AG09309 (cell line): ENCODE results near the gene C10orf105.

Source experiments
- DNase-seq: peaks from one replicate; pipeline ENCODE4 v3.0.0-alpha.2; 2010; ENCODE audit warnings: low read depth
- H3K4me3 ChIP-seq: 2 replicates; pipeline ENCODE4 v1.5.1; 2011; ENCODE audit warnings: mild to moderate bottlenecking, low read depth, low read length, moderate library complexity; ENCODE audit not compliant: control insufficient read depth
- CTCF ChIP-seq: IDR thresholded peaks from 2 replicates; pipeline ENCODE4 v1.5.1; 2011; ENCODE audit warnings: mild to moderate bottlenecking, low read depth, low read length, inconsistent platforms; ENCODE audit not compliant: insufficient read depth, control insufficient read depth; ENCODE audit errors: missing control alignments

C10orf105 gene

GRCh38 chr10:71701496-71702132 is 18.0 kb downstream of the C10orf105 start:
- H3K4me3 ChIP-seq, result no peak overlapping the region
- TF ChIP-seq CTCF, result no peak
- no peak for DNase-seq

GRCh38 chr10:71700731-71701368 is 18.7 kb downstream of the C10orf105 start:
- no peak overlapping the region for H3K4me3 ChIP-seq
- no peak for DNase-seq
- no peak for TF ChIP-seq CTCF

GRCh38 chr10:71698737-71699136 is 20.8 kb downstream of the C10orf105 start:
- no peak for DNase-seq
- no peak for TF ChIP-seq CTCF
- no peak overlapping the region for H3K4me3 ChIP-seq

GRCh38 chr10:71697938-71698709 is 21.5 kb downstream of the C10orf105 start:
- no peak for DNase-seq
- H3K4me3 ChIP-seq, result no peak overlapping the region
- TF ChIP-seq CTCF, result no peak

- no peak overlapping the region for H3K4me3 ChIP-seq
- peak; percentile 94 for TF ChIP-seq CTCF
- DNase-seq, result no peak
Measured at GRCh38 chr10:71696628-71697326, 22.8 kb downstream of the C10orf105 start.
